IMR-90 (cell line): Measurements from ENCODE around the gene GGA2. TPM values are rescaled to one million over a fixed set of nuclear protein-coding genes. Genes with fewer than 3 reads are reported as not detected.

Source experiments
- polyA plus RNA-seq, 3 experiments: library from polyadenylated mRNA; depleted of rRNA; stranded (reverse); fragments of >200 nt; gene quantifications; 2 replicates each; pipeline ENCODE4 v1.2.3, GENCODE V29; 2012; ENCODE audit warnings: low replicate concordance in 1 of 3
- total RNA-seq: library from RNA; depleted of rRNA; stranded (reverse); fragments of >200 nt; gene quantifications from 2 replicates; pipeline ENCODE4 v1.2.3, GENCODE V29; 2012
- TF ChIP-seq, protein P1 (sequence below): conservative IDR thresholded peaks from 2 replicates; pipeline ENCODE4 v1.5.1; 2012; ENCODE audit warnings: mild to moderate bottlenecking, low read depth, low read length, improper control_type of control experiment

Gene GGA2
- total and polyA plus RNA-seq, 2 of the 4 experiments (the other 2 are of a cell fraction), result 16.5 to 30.1 TPM

GRCh38 chr16:23510164-23510914 lies at the start of gene GGA2 (continued):
- TF ChIP-seq, protein P1, sequence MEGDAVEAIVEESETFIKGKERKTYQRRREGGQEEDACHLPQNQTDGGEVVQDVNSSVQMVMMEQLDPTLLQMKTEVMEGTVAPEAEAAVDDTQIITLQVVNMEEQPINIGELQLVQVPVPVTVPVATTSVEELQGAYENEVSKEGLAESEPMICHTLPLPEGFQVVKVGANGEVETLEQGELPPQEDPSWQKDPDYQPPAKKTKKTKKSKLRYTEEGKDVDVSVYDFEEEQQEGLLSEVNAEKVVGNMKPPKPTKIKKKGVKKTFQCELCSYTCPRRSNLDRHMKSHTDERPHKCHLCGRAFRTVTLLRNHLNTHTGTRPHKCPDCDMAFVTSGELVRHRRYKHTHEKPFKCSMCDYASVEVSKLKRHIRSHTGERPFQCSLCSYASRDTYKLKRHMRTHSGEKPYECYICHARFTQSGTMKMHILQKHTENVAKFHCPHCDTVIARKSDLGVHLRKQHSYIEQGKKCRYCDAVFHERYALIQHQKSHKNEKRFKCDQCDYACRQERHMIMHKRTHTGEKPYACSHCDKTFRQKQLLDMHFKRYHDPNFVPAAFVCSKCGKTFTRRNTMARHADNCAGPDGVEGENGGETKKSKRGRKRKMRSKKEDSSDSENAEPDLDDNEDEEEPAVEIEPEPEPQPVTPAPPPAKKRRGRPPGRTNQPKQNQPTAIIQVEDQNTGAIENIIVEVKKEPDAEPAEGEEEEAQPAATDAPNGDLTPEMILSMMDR, result peak; percentile 48
